ENCODE data around the gene KRT17. TPM values are rescaled to one million over a fixed set of nuclear protein-coding genes. Genes with fewer than 3 reads are reported as not detected.
"Not testable (repeated sequence)": the region's sequence is repeated elsewhere in the genome, so short reads cannot be mapped to it uniquely, and the experiment has no call there.

The KRT17 gene
- total RNA-seq, 1 donor from 2014 or later, result not detected

DNA sequence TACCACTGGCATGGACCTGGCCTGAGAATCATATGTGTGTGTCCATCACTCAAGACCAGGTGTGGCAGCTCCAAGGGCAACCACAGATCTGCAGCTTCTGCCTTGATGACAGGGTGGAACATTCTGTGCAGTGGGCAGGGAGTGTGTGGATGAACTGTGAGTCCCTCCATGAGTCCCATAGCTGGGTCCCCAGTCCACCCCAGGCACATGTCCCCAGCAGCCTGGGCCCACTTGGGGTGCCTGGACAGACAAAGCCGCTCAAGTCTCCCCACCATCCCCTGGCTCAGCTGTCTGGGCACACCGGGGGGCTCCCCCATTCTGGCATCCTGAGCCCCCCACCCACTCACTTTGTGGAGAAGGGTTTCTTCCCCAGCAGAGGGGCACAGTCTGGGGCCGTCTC, 7.2 kb downstream of the KRT17 start:
- no peak for DNase-seq (ENCODE audit: low spot score)
- Histone ChIP-seq H3K4me3 (no peak overlapping the region), H3K79me2 (ENCODE audit: low read depth) (no peaks in the 10 kb centered on the region), H3K36me3 (no peaks in the 10 kb centered on the region), H3K27ac (no peak overlapping the region), H3K9me3 (ENCODE audit: low read depth) (no peaks in the 10 kb centered on the region), H3K9ac (no peak overlapping the region), H3F3A (ENCODE audit: low read depth) (no peaks in the 10 kb centered on the region), H4K20me1 (ENCODE audit: low read depth) (no peaks in the 10 kb centered on the region), H2AFZ (replicated peaks) (no peak overlapping the region), H3K4me2 (no peak overlapping the region), H3K4me1 (no peaks in the 10 kb centered on the region), H3K27me3 (no peaks in the 10 kb centered on the region)
- no peak overlapping the region for H3K4me3 Mint-ChIP-seq
- no peak overlapping the region for H3K27ac Mint-ChIP-seq
- H3K9me3 Mint-ChIP-seq, result no peaks in the 10 kb centered on the region
- peaks cover 21% of the 10 kb centered on the region for H3K4me1 Mint-ChIP-seq
- no peaks in the 10 kb centered on the region for H3K36me3 Mint-ChIP-seq
- H3K27me3 Mint-ChIP-seq (ENCODE audit: insufficient read depth, low read depth), result peaks cover 9% of the 10 kb centered on the region
- no peak for TF ChIP-seq EZH2phosphoT487 (IDR thresholded peaks at IDR 0.05)
- TF ChIP-seq, protein P1, sequence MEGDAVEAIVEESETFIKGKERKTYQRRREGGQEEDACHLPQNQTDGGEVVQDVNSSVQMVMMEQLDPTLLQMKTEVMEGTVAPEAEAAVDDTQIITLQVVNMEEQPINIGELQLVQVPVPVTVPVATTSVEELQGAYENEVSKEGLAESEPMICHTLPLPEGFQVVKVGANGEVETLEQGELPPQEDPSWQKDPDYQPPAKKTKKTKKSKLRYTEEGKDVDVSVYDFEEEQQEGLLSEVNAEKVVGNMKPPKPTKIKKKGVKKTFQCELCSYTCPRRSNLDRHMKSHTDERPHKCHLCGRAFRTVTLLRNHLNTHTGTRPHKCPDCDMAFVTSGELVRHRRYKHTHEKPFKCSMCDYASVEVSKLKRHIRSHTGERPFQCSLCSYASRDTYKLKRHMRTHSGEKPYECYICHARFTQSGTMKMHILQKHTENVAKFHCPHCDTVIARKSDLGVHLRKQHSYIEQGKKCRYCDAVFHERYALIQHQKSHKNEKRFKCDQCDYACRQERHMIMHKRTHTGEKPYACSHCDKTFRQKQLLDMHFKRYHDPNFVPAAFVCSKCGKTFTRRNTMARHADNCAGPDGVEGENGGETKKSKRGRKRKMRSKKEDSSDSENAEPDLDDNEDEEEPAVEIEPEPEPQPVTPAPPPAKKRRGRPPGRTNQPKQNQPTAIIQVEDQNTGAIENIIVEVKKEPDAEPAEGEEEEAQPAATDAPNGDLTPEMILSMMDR (IDR thresholded peaks at IDR 0.05), result no peak
- TF ChIP-seq EZH2 (IDR thresholded peaks at IDR 0.05), result no peak

DNA sequence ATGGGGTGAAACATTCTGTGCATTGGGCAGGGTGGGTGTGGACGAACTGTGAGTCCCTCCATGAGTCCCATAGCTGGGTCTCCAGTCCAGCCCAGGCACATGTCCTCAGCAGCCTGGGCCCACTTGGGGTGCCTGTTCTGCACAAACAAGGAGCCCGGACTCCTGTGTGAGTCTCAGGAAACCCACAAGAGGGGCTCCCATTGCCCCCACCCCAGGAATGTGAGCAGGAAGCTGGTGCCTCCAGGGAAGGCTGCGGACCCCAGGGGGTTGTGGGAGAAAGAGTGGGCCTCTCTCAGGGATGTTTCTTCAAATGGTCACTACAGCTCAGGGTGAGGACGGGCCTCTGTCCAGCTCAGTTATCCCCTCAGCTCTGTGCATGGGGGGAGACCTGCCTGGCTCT, 7.9 kb downstream of the KRT17 start:
- H3K4me1 ChIP-seq; H3K36me3 ChIP-seq; H3K4me3 ChIP-seq; H3K9ac ChIP-seq; H3K27ac ChIP-seq; H3F3A ChIP-seq (ENCODE audit: low read depth); H3K27me3 Mint-ChIP-seq (ENCODE audit: insufficient read depth, low read depth); H3K4me3 Mint-ChIP-seq; H3K36me3 Mint-ChIP-seq; H3K9me3 Mint-ChIP-seq; H2AFZ ChIP-seq (replicated peaks); H3K4me2 ChIP-seq; H3K27me3 ChIP-seq; H3K27ac Mint-ChIP-seq; H4K20me1 ChIP-seq (ENCODE audit: low read depth); H3K9me3 ChIP-seq (ENCODE audit: low read depth); H3K79me2 ChIP-seq (ENCODE audit: low read depth): not testable (repeated sequence)
- peaks cover 21% of the 10 kb centered on the region for H3K4me1 Mint-ChIP-seq
- peak; percentile 41 for DNase-seq (ENCODE audit: low spot score)

DNA sequence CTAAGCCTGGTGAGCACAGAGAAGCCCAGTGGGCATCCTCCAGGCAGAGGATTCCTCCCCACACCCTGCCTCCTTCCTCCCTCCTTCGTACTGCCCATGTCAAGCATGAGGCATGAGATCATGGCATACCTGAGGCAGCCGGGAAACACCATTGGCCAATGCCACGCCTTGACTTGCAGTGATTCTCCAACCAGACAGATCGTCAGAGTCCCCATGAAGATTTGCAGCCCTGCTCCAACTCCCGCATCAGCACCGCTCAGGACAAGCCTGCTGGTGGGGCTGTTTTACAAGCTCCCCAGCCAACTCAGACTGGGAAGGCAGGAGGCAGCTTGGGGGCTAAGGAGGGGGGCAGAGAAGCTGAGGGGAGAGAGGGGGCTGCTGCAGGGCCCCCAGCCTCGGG, 8.9 kb downstream of the KRT17 start:
- no peaks in the 10 kb centered on the region for H3K79me2 ChIP-seq (ENCODE audit: low read depth)
- no peaks in the 10 kb centered on the region for H4K20me1 ChIP-seq (ENCODE audit: low read depth)
- H3K4me1 Mint-ChIP-seq, result peaks cover 16% of the 10 kb centered on the region
- peaks cover 9% of the 10 kb centered on the region for H3K27me3 Mint-ChIP-seq (ENCODE audit: insufficient read depth, low read depth)
- H3K27ac Mint-ChIP-seq, result no peak overlapping the region
- H3K4me3 ChIP-seq, result no peak overlapping the region
- DNase-seq (ENCODE audit: low spot score), result peak; percentile 34
- no peak overlapping the region for H3K9ac ChIP-seq
- H3F3A ChIP-seq (ENCODE audit: low read depth), result no peaks in the 10 kb centered on the region
- H3K4me1 ChIP-seq, result no peaks in the 10 kb centered on the region
- H3K9me3 ChIP-seq (ENCODE audit: low read depth), result no peaks in the 10 kb centered on the region
- no peak overlapping the region for H2AFZ ChIP-seq (replicated peaks)
- no peaks in the 10 kb centered on the region for H3K27me3 ChIP-seq
- no peak overlapping the region for H3K4me3 Mint-ChIP-seq
- no peak overlapping the region for H3K4me2 ChIP-seq
- TF ChIP-seq, protein P1 (IDR thresholded peaks at IDR 0.05), result no peak
- no peak overlapping the region for H3K27ac ChIP-seq
- H3K36me3 Mint-ChIP-seq, result no peaks in the 10 kb centered on the region
- H3K9me3 Mint-ChIP-seq, result no peaks in the 10 kb centered on the region
- no peaks in the 10 kb centered on the region for H3K36me3 ChIP-seq

DNA sequence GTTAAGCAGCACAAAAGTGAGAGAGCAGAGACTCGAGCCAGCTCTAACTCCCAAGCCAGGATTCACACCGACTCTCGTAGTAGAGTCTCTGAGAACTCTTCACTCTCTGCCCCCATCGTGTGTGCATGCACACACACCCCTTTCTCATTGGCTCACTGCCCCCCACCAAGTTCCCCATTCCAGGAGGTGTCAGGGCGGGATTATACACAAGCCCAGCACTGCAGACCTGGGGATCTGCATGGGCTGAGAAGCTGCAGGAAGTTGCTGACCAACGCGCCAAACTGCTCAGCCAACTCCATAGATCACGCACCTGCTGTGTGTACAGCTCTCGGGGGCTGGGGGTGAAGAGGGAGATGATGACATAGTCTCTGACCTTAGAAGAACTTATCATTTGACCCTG, 9.6 kb downstream of the KRT17 start:
- not testable (repeated sequence) for H3K36me3 ChIP-seq; H3K27me3 Mint-ChIP-seq (ENCODE audit: insufficient read depth, low read depth); H3K36me3 Mint-ChIP-seq; H3K4me1 ChIP-seq; H3K27ac ChIP-seq; H4K20me1 ChIP-seq (ENCODE audit: low read depth); H3K4me3 Mint-ChIP-seq; H3K4me2 ChIP-seq; H3K27me3 ChIP-seq; H2AFZ ChIP-seq (replicated peaks); H3K9me3 Mint-ChIP-seq; DNase-seq (ENCODE audit: low spot score); H3K27ac Mint-ChIP-seq; H3K9me3 ChIP-seq (ENCODE audit: low read depth); H3K79me2 ChIP-seq (ENCODE audit: low read depth); H3K4me3 ChIP-seq; H3F3A ChIP-seq (ENCODE audit: low read depth); H3K9ac ChIP-seq
- peaks cover 14% of the 10 kb centered on the region for H3K4me1 Mint-ChIP-seq

Measured in neural progenitor cell (in vitro differentiated cells).